ENCODE measurements around the gene S100A12. TPM values are rescaled to one million over a fixed set of nuclear protein-coding genes. Genes with fewer than 3 reads are reported as not detected.
"Not testable (repeated sequence)": the region's sequence is repeated elsewhere in the genome, so short reads cannot be mapped to it uniquely, and the experiment has no call there.

Gene S100A12
- under 1 TPM in 1 of 2 donors, not detected in 1; 0.85 TPM for total RNA-seq
- long read RNA-seq: 0 reads

DNA sequence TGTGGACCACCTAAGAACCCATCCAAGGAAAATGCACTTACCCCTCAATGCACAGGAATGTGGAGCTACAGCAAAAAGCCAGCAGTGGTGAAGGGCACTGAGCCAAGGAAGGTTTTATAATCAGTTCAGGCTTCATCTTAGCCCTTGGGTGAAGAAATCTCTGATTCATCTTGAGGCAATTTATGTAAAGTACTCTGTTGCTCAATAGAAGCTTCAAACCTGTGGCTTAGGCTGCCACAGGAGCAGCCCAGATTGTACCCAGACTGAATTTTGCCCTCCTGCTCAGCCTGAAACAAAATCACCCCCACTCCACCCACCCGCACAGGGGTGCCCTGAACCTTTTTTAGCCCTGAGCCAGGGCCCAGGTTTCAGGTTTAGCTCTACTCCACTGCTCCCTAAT lies at the start of gene S100A12:
TSS of gene S100A12 (minus strand) at position 111 of the 400 bp plus-strand sequence. CDS start 1,029 bp downstream, outside the sequence.
- intact Hi-C loops (cut with DNase I, micrococcal nuclease): no loop called here
- ATAC-seq: no peak
- DNase-seq: no peak

GRCh38 chr1:153422450-153423068 lies 47.1 kb upstream of the S100A12 start:
- intact Hi-C loops (cut with DNase I, micrococcal nuclease): no loop called here
- ATAC-seq (peak; percentile 66), DNase-seq (peak; percentile 33 to 81)

DNA sequence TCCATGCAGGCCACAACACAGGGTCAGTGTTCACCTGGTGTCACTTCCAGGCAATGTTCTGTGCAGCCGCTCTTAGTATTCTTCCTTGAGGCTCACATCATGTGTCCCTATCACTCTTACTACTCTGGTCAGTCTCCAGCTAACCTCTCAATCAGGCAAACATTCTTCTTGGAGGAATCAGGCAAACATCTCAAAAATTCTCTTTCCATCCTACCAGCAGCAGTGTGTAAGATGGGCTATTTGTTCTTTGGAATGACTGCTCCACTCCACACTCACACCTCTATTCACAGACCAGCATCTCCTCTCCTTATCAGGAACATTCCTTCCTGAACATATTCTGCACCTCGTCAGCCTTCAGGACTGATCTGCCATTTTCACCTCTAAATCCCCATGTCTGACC lies 44.9 kb upstream of the S100A12 start:
- intact Hi-C loops (cut with DNase I, micrococcal nuclease): no loop called here
- ATAC-seq (no peak), DNase-seq (no peak)

GRCh38 chr1:153419436-153419793 lies 44.0 kb upstream of the S100A12 start:
- ATAC-seq; intact Hi-C loops (cut with DNase I, micrococcal nuclease); DNase-seq: not testable (repeated sequence)

DNA sequence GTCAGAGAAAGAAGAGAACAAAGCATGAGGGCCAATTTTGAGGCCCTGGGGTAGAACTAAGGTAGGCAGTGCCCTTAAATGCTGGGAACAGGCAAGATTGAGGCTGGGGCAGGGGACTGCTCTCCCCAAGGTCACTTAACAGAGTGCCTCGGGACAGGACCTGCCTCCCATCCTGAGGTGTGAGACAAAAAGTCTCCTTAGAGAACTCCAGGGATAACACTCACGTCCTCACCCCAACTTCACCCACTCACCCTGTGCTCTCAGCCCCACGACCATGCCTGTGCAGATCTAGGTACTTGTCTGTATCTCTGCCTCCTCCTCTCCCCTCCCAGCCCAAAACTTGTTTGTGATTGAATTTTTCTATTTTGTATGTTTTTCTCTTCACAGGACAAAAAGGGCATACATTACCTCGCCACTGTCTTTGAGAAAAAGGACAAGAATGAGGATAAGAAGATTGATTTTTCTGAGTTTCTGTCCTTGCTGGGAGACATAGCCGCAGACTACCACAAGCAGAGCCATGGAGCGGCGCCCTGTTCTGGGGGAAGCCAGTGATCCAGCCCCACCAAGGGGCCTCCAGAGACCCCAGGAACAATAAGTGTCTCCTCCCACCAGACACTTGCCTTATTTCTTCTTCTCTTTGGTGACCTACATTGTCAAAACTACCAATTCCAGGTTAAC lies 43.5 kb upstream of the S100A12 start:
- ATAC-seq; DNase-seq; intact Hi-C loops (cut with DNase I, micrococcal nuclease): not testable (repeated sequence)

- DNase-seq (no peak), ATAC-seq (no peak)
- intact Hi-C loops (cut with DNase I, micrococcal nuclease): no loop called here
These were observed 41.9 kb upstream of the S100A12 start for GRCh38 chr1:153417136-153417888.

DNA sequence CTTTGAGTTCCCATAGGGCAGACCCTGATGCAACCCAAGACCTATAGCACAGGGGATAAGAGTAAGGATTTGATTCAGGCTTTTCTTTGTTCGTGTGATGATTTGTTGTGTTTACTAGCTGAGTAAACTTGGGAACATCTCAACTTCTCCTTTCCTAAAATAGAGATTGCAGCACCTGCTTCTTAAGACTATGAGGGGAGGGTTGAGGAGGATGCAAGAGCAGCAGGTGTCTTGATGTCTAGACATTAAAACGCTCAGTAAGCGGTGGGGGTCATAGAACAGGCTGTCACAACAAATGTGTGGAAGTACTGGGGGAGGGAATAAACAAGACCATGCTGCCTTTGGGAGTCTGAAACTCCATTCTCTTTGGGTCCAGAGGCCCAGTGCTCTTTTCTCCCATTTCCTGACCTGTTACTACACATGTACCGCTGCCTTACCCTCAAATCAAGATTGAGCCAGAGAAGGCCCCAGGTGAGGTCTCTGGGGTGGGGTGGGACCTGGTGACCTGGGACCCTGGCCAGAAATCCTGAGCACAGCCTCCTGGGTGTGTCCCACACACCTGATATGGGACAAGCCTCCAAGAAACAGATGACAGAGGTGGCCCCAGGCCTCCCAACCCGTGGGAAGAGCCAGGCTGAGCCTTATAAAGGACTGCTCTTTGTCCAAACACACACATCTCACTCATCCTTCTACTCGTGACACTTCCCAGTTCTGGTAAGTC lies 40.6 kb upstream of the S100A12 start, which contains the start of gene S100A7A:
TSS of gene S100A7A (plus strand) at position 671 of the 721 bp plus-strand sequence. CDS start 1,563 bp downstream, outside the sequence.
- DNase-seq (no peak), ATAC-seq (no peak)
- intact Hi-C loops (cut with DNase I, micrococcal nuclease): no loop called here

DNA sequence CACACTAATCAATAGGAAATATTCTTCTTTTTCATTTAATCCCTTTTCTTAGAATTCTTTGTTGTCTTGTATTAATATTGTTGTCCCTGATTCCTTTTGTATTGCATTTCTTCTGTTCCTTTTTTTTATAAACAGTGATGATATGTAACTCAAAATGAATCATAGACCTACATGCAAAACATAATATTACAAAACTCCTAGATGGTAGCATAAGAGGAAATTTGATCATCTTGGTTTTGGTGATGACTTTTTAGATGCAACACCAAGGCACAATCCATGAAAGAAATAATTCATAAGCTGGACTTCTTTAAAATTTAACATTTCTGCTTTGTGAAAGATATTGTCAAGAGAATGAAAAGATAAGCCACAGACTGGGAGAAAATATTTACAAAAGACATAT lies 38.5 kb upstream of the S100A12 start:
- DNase-seq; intact Hi-C loops (cut with DNase I, micrococcal nuclease); ATAC-seq: not testable (repeated sequence)

- ATAC-seq; intact Hi-C loops (cut with DNase I, micrococcal nuclease); DNase-seq: not testable (repeated sequence)
These were observed 31.9 kb upstream of the S100A12 start for GRCh38 chr1:153407274-153407673.

DNA sequence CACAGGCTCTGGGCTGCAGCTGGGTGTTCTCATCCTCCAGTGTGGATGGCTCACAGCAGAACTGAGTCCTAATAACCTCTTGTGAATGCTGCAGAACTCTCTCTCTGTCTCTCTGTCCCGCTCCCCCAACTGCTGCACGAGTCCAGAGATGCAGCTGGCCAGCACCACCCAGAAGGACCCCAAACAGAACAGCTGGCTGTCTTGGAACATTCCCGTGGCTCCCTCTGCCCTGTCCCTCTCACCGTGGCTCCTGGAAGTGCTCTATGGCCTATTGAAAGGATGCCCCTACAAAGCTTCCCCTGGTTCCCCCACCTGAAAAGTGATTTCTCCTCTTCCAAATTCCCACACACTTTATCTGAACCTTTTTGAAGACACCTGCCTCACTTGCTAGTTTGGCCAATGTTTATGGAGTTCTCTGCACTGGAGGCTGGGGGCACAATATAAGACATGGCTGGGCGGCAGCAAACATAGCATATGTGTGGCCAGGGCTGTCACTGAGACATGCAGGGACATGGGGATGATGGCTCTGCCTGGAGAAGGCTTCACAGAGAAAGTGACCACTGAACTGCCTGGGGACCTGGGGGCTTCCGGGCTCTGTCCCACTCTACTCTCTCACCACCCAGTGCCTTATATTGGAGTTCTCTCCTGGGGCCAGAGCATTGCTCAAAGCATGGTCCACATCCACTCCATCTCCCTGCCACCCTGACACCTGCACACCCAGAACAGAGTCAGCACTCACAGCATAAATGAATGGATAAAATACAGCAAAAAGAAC lies 30.6 kb upstream of the S100A12 start:
- DNase-seq; ATAC-seq; intact Hi-C loops (cut with DNase I, micrococcal nuclease): not testable (repeated sequence)

DNA sequence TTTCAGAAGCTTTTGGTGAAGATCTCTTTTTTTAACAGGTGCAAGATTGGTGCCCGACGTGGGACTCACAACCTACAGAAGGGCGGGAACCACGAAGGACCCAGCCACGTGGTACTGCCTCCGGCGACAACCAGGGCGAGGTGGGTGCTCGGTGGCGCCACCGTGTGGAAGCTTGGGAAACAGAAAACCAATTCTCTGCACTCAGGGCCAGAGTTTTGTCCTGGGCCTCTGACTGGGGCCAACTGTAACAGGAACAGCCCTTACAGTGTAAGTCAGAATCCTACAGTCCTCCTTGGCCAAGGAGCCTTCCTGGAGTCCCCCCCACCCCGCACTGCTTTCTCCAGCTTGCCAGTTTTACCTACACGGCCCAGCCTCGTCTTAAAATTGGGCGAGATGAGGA lies 29.3 kb upstream of the S100A12 start:
- DNase-seq (peak in 1 of 2 donors; percentile 43), ATAC-seq (peak; percentile 53)
- intact Hi-C loops (cut with DNase I, micrococcal nuclease): no loop called here

- DNase-seq (no peak), ATAC-seq (no peak)
- intact Hi-C loops (cut with DNase I, micrococcal nuclease): no loop called here
These were observed 28.7 kb upstream of the S100A12 start for GRCh38 chr1:153404086-153404635.

GRCh38 chr1:153403421-153404085 lies 28.1 kb upstream of the S100A12 start:
- DNase-seq: no peak
- ATAC-seq: no peak
- intact Hi-C loops (cut with DNase I, micrococcal nuclease): no loop called here

DNA sequence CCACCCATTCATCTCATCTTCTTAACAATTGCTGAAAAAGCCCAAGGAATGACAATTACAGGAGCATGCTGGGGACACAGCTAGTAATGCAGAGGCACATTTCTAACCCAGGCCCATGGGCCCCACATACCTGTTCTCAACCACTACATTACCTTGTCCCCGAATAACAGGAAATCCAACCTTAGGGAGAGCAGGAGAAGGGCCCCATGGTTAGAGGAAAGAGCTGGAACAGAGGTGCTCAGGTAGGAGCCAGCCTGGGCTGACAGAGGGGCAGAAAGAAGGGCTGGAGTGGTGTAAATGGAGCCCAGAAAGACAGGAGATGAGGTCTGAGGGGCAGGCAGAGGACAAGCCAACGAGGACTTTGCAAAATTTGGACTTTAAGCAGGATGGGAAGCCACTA lies 26.8 kb upstream of the S100A12 start:
- intact Hi-C loops (cut with DNase I, micrococcal nuclease): no loop called here
- no peak for ATAC-seq
- DNase-seq: no peak

GRCh38 chr1:153401461-153401860 lies 26.0 kb upstream of the S100A12 start:
- no peak for ATAC-seq
- no peak for DNase-seq
- intact Hi-C loops (cut with DNase I, micrococcal nuclease): no loop called here

DNA sequence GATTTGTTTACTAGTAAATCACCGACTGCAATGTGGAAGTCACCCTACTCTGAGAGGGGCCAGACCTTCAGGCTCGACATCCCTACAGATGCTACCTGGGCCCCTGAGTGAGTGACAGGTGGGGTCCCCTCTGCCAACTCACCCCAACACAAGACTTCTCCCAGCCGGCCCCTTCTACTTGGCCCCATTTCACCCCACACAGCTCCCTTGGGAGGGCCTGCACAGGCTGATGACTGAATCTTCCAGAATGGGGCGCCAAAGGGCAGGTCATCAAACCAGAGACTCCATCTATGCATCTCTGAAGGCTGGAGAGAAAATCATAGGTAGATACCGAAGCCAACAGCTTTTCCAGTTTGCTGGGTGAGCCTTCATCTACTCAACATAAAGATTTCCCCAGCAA lies 24.8 kb upstream of the S100A12 start:
- no peak for ATAC-seq
- no peak for DNase-seq
- intact Hi-C loops (cut with DNase I, micrococcal nuclease): no loop called here

- DNase-seq (no peak), ATAC-seq (no peak)
- intact Hi-C loops (cut with DNase I, micrococcal nuclease): no loop called here
These were observed 24.1 kb upstream of the S100A12 start for GRCh38 chr1:153399401-153400055.

All from left colon (tissue), 2 donors.